GM18502 (cell line): ENCODE data around the gene NDUFV3.
"Not testable (repeated sequence)": the region's sequence is repeated elsewhere in the genome, so short reads cannot be mapped to it uniquely, and the experiment has no call there.

Experiments
- ATAC-seq: cut with Tn5 transposase; IDR thresholded peaks from one replicate; pipeline ENCODE4 v1.9.1; 2021; ENCODE audit warnings: mild to moderate bottlenecking; ENCODE audit not compliant: unreplicated experiment, poor library complexity

Gene NDUFV3

DNA sequence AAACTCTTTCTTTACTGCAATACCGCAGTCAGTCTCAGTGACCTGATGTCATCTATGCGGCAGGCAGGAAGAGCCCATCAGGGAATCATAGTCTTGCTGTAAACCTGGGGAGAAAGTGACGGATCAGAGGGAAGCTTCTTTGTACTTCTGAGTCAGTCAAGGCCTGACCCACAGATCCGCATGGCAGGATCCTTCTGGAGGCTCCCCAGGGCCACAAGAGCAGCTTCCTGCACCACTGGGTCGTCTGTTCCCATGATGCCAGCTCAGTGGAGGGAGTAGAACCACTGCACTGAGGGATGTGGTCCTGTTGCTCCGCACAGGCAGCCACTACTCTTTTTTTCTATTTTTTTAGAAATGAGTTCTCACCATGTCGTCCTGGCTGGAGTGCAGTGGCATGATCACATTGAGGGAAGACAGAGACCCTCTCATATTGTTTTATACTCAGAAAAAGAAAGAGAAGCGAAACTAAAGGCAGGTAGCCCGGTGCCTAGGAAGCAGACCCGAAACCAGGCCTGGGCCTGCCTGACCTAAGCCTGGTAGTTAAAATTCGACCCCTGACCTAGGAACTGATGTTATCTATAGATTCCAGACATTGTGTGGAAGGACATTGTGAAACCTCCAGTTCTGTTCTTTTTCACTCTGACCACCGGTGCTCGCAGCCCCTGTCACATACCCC lies 38.6 kb downstream of the NDUFV3 start:
- ATAC-seq, result no peak

DNA sequence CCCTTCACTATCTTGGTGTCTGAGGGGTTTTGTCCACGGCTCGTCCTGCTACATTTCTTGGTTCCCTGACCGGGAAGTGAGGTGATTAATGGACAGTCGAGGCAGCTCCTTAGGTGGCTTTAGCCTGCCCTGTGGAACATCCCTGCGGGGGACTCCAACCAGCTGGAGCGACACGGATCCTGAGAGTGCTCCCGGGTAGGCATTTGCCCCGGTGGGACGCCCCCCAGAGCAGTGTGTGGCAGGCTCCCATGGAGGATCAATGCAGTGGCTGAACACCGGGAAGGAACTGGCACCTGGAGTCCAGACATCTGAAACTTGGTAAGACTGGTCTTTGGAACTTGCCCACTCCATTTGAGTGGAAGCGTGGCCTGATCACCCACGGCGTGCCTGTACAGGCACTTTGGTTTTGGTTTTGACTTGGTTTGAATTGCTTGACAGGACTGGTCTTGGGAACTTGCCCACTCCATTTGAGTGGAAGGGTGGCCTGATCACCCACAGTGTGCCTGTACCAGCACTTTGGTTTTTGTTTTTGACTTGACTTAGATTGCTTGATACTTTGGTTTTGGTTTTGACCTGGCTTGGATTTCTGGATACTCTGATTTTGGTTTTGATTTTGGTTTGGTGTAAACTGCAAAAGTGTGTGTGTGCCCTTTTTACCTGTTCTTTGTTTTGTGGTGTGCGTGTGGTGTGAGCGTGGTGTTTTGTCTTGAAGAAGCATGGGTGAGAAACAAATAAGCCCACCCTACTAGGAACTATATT lies 39.4 kb downstream of the NDUFV3 start:
- not testable (repeated sequence) for ATAC-seq

DNA sequence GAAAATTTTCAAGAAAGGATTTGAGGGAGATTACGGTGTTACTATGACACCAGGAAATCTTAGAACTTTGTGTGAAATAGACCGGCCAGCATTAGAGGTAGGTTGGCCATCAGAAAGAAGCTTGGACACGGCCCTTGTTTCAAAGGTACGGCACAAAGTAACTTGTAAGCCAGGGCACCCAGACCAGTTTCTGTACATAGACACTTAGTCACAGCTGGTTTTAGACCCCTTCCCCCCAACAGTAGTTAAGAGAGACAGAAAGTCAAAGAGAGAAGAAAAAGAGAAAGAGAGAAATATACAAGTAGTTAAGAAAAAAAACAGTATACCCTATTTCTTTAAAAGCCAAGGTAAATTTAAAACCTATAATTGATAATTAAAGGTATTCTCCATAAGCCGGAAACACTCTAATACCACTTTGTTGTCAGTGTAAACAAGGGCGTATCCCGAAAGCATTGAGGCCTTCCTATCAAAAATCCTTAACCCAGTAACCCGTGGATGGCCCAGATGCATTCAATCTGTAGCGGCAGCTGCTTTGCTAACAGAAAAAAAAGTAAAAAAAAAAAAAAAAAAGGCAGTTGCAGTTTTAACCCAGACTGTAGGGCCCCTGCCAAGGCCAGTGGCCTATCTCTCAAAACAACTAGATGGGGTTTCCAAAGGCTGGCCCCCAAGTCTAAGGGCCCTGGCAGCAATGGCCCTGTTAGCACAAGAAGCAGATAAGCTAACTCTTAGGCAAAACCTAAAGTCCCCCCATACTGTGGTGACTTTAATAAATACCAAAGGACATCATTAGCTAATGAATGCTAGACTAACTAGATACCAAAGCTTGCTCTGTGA lies 40.2 kb downstream of the NDUFV3 start:
- not testable (repeated sequence) for ATAC-seq

- ATAC-seq, result not testable (repeated sequence)
These were observed 40.9 kb downstream of the NDUFV3 start for GRCh38 chr21:42933973-42934372.

DNA sequence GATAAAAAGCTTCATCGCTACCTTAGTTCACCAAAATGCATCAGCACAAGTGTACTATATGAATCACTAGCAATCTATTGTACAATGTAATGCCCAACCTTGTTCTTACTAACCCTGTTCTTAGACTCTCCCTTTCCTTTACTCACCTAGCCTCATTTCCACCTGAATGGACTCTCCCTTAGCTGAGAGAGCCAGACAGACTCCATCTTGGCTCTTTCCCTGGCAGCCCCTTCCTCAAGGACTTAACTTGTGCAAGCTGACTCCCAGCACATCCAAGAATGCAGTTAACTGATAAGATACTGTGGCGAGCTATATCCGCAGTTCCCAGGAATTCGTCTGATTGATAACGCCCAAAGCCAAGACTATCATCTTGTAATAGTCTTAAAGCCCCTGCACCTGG lies 43.3 kb downstream of the NDUFV3 start:
- ATAC-seq, result not testable (repeated sequence)

DNA sequence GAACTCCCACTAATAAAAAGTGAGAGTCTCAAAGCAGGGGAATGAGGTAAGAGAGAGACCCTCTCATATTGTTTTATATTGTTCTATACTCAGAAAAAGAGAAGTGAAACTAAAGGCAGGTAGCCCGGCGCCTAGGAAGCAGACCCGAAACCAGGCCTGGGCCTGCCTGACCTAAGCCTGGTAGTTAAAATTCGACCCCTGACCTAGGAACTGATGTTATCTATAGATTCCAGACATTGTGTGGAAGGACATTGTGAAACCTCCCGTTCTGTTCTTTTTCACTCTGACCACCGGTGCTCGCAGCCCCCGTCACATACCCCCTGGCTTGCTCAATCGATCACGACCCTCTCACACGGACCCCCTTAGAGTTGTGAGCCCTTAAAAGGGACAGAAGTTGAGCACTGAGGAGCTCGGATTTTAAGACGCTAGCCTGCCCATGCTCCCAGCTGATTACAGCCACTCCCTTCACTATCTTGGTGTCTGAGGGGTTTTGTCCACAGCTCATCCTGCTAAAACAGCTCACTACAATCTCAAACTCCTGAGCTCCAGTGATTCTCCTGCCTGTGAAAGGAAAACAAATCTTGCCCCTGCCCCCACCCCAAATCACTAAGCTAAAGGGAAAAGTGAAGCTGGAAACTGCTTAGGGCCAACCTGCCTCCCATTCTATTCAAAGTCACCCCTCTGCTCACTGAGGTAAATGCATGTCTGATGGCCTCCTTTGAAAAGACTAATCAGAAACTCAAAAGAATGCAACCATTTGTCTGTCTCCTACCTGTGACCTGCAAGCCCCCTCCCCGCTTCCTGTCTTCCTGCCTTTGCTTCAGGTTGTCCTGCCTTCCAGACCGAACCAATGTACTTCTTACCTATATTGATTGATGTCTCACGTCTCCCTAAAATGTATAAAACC lies 44.2 kb downstream of the NDUFV3 start:
- ATAC-seq, result not testable (repeated sequence)

DNA sequence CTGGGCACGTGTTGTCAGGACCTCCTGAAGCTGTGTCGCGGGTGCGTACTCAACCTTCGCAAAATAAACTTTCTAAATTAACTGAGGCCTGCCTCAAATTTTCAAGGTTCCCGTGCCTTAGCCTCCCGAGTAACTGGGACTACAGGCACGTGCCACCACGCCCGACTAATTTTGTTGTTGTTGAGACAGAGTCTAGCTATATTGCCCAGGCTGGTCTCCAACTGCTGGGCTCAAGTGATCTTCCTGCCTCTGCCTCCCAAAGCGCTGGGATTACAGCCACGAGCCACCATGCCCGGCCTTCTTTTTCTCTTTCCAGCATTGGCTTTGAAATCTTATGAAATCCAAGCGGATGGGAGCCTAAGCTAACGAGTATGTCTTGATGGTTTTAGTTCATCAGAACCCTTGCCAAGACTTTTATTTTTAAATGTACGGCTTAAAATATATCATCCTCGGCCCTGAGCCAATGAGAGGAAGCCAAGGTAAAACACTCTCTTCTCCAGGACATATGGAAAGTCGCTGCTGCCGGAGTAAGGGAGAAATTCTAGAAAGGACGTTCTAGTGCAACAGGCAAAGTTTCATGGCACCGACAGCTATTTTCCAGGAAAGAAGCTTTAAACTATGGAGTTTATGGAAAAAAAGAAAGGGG lies 45.0 kb downstream of the NDUFV3 start:
- ATAC-seq, result no peak

DNA sequence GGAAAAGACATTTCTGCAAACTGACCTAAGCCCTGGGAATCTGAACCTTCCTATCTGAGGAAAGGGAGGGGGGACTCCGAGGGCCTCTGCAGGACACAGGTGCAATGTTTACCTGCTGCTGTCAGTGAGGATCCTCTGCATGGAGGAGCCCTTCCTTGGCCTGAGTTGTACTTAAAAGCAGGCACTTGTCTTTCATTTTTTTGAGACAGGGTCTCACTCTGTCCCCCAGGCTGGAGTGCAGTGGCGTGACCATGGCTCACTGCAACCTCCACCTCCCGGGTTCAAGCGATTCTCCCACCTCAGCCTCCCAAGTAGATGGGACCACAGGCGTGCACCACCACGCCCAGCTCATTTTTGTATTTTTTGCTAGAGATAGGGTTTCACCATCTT lies 45.5 kb downstream of the NDUFV3 start:
- ATAC-seq, result not testable (repeated sequence)

GRCh38 chr21:42939582-42940413 lies 46.7 kb downstream of the NDUFV3 start:
- no peak for ATAC-seq

- no peak for ATAC-seq
These were observed 48.6 kb downstream of the NDUFV3 start for GRCh38 chr21:42941696-42942085.

GRCh38 chr21:42942244-42942643 lies 49.1 kb downstream of the NDUFV3 start:
- no peak for ATAC-seq

DNA sequence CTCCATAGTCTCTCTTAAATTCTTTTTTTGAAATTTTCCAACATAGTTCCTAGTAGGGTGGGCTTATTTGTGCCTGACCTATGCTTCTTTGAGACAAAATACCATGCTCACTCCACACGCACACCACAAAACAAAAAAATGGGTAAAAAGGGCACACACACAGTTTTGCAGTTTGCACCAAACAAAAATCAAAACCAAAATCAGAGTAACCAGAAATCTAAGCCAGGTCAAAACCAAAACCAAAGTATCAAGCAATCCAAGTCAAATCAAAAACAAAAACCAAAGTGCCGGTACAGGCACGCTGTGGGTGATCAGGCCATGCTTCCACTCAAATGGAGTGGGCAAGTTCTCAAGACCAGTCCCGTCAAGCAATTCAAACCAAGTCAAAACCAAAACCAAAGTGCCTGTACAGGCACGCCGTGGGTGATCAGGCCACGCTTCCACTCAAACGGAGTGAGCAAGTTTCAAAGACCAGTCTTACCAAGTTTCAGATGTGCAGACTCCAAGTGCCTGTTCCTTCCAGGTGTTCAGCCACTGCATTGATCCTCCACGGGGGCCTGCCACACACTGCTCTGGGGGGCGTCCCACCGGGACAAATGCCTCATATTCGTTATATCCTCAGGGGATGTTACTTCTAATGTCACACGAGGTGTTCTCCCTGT lies 56.1 kb downstream of the NDUFV3 start:
- ATAC-seq, result not testable (repeated sequence)

- not testable (repeated sequence) for ATAC-seq
These were observed 58.1 kb downstream of the NDUFV3 start for GRCh38 chr21:42951193-42951592.

- ATAC-seq, result no peak
These were observed 63.9 kb downstream of the NDUFV3 start for GRCh38 chr21:42956824-42957630.

DNA sequence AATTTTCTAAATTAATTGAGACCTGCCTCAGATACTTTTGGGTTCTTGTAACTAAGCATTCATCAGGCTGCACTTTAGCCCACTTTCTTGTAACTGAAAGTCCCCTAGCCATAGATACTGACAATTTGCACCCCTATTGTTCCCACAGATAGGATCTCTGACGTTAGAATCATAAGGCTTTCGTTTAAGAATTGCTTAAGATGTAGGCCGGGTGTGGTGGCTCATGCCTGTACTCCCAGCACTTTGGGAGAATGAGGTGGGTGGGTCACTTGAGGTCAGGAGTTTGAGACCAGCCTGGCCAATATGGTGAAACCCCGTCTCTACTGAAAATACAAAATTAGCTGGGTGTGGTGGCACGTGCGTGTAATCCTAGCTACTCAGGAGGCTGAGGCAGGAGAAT lies 65.0 kb downstream of the NDUFV3 start:
- not testable (repeated sequence) for ATAC-seq

- no peak for ATAC-seq
These were observed 66.6 kb downstream of the NDUFV3 start for GRCh38 chr21:42959728-42960127.

DNA sequence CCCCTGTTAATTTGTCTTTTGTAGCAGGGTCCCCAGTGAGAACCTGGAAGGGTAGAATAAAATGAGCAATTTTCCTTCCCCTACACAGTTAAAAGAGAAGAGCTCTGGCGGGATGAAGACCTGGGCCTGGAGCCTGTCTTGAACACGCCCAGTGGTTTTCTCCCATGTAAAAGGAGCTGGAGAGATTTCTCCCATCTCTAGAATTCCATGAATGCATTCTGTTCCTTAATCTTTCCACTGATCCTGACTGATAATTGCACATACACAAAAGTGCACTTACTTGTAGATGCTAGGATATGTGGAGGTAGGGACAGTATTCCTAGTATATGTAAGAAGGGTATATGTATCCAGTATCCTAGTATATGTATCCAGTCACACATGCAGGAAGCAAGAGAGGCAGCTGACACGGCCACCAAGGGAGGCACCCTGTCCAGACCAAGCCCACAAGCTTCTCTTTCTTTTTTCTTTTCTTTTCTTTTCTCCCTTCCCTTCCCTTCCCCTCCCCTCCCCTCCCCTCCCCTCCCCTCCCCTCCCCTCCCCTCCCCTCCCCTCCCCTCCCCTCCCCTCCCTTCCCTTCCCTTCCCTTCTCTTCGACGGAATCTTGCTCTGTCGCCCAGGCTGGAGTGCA lies 69.4 kb downstream of the NDUFV3 start:
- no peak for ATAC-seq
